Activated naive CD4-positive, alpha-beta T cell treated with anti-CD3 and anti-CD28 coated beads, Interleukin-2, amount 50 U/mL, for 16 hours (primary cell): Measurements from ENCODE around the gene CHID1.
A peak's percentile ranks its signal among the peaks of the same experiment; 100 is the strongest.

Experiments
- DNase-seq: peaks from one replicate; pipeline ENCODE4 v3.0.0-alpha.2; 2020

Gene CHID1

GRCh38 chr11:819129-819931 is 91.3 kb downstream of the CHID1 start:
- DNase-seq: peak; percentile 90

GRCh38 chr11:818396-819128 is 92.0 kb downstream of the CHID1 start, which contains the start of gene PNPLA2:
PNPLA2 (plus strand) TSS chr11:818914; CDS start chr11:819719, 805 bp downstream.
- no peak for DNase-seq
